Measurements from ENCODE around the gene CASK.
"Not testable (repeated sequence)": the region's sequence is repeated elsewhere in the genome, so short reads cannot be mapped to it uniquely, and the experiment has no call there.

The CASK gene

GRCh38 chrX:41684138-41684537, 239.2 kb downstream of the CASK start:
- H3K27me3 ChIP-seq (ENCODE audit: insufficient read depth, low read depth, severe bottlenecking) = peaks cover 8% of the 10 kb centered on the region
- no peak for DNase-seq

GRCh38 chrX:41677183-41678060, 245.9 kb downstream of the CASK start:
- peaks cover 5% of the 10 kb centered on the region for H3K27me3 ChIP-seq (ENCODE audit: insufficient read depth, low read depth, severe bottlenecking)
- TF ChIP-seq CTCF (IDR thresholded peaks at IDR 0.05; ENCODE audit: low read depth, low read length) = no peak
- no peaks in the 10 kb centered on the region for H3K9me3 ChIP-seq (ENCODE audit: severe bottlenecking)
- DNase-seq = no peak
- H3K4me3 ChIP-seq (ENCODE audit: low read depth, low read length) = no peak overlapping the region
- no peak overlapping the region for H3K27ac ChIP-seq
- no peaks in the 10 kb centered on the region for H3K36me3 ChIP-seq

More at GRCh38 chrX:41684138-41684537, 239.2 kb downstream of the CASK start:
- no peak overlapping the region for H3K4me3 ChIP-seq (ENCODE audit: low read depth, low read length)
- H3K9me3 ChIP-seq (ENCODE audit: severe bottlenecking) = no peaks in the 10 kb centered on the region
- H3K36me3 ChIP-seq = no peaks in the 10 kb centered on the region
- no peak overlapping the region for H3K27ac ChIP-seq
- TF ChIP-seq CTCF (IDR thresholded peaks at IDR 0.05; ENCODE audit: low read depth, low read length) = no peak

DNA sequence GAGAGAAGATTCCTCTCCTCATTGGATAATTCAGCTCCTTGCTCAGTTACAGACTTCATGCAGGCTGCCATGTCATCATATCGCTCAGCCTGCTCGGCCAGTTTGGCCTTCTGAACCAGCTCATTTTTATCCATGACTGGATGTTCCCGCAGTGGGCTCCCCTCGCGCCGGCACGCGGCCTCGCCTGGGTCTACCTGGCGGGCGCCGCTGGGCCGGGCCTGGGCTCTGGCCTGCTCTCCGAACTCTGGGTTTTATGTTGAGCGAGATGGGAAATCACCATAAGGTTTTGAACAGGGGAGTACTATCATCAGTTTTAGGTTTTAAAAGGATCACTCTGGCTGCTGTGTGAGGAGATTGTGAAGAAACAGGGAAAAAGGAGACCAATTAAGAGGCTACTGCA, 247.0 kb downstream of the CASK start:
- H3K9me3 ChIP-seq (ENCODE audit: severe bottlenecking); H3K36me3 ChIP-seq; DNase-seq; H3K4me3 ChIP-seq (ENCODE audit: low read depth, low read length); H3K27me3 ChIP-seq (ENCODE audit: insufficient read depth, low read depth, severe bottlenecking); H3K27ac ChIP-seq: not testable (repeated sequence)

GRCh38 chrX:41672643-41673042, 250.7 kb downstream of the CASK start:
- TF ChIP-seq CTCF (IDR thresholded peaks at IDR 0.05; ENCODE audit: low read depth, low read length) = no peak

DNA sequence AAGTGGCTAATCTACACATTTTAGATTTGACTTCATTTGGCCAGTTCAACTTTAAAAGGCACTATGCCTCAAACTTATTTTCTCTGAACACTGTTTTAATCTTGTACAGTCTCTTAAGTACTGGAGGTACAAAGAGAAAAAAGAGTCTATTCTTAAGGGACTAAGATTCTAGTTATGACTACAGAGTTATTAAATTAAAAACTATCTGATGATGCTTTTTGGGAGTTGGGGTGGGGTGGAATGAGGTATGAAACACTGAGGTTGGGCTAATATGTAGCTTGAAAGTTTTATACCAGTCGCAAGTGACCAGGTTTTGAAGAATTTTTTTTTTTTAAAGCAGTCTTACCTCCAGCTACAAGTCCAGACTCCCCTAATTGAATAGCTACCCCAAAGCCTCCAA, 252.3 kb downstream of the CASK start:
- no peaks in the 10 kb centered on the region for H3K27me3 ChIP-seq (ENCODE audit: insufficient read depth, low read depth, severe bottlenecking)
- H3K4me3 ChIP-seq (ENCODE audit: low read depth, low read length) = no peak overlapping the region
- no peaks in the 10 kb centered on the region for H3K36me3 ChIP-seq

More at GRCh38 chrX:41672643-41673042, 250.7 kb downstream of the CASK start:
- Histone ChIP-seq H3K27ac (no peak overlapping the region), H3K4me3 (ENCODE audit: low read depth, low read length) (no peak overlapping the region), H3K27me3 (ENCODE audit: insufficient read depth, low read depth, severe bottlenecking) (peaks cover 5% of the 10 kb centered on the region), H3K9me3 (ENCODE audit: severe bottlenecking) (no peaks in the 10 kb centered on the region), H3K36me3 (no peaks in the 10 kb centered on the region)
- no peak for DNase-seq

GRCh38 chrX:41670112-41670511, 253.2 kb downstream of the CASK start:
- no peak for DNase-seq
- Histone ChIP-seq H3K27me3 (ENCODE audit: insufficient read depth, low read depth, severe bottlenecking) (no peaks in the 10 kb centered on the region), H3K27ac (no peak overlapping the region), H3K4me3 (ENCODE audit: low read depth, low read length) (no peak overlapping the region), H3K36me3 (no peaks in the 10 kb centered on the region), H3K9me3 (ENCODE audit: severe bottlenecking) (no peaks in the 10 kb centered on the region)
- no peak for TF ChIP-seq CTCF (IDR thresholded peaks at IDR 0.05; ENCODE audit: low read depth, low read length)

More for the DNA sequence above, 252.3 kb downstream of the CASK start:
- no peak for TF ChIP-seq CTCF (IDR thresholded peaks at IDR 0.05; ENCODE audit: low read depth, low read length)
- DNase-seq = no peak
- no peaks in the 10 kb centered on the region for H3K9me3 ChIP-seq (ENCODE audit: severe bottlenecking)
- H3K27ac ChIP-seq = no peak overlapping the region
